Skeletal muscle tissue (tissue), 4 donors: ENCODE results near the gene HSD17B8. TPM values are rescaled to one million over a fixed set of nuclear protein-coding genes. Genes with fewer than 3 reads are reported as not detected.

ENCODE experiments used
- H3K27ac ChIP-seq: one replicate; pipeline ENCODE4 v1.7.0; 2013; ENCODE audit warnings: mild to moderate bottlenecking, low read depth, low read length, inconsistent platforms
- H3K27me3 ChIP-seq, 3 donors: one replicate each; pipeline ENCODE4 v1.7.0; 2013; ENCODE audit warnings: low read length in 3 of 3; ENCODE audit not compliant: control insufficient read depth in 3 of 3, insufficient read depth in 3 of 3
- H3K36me3 ChIP-seq, 3 donors: one replicate each; pipeline ENCODE4 v1.7.0; 2013; ENCODE audit warnings: low read length in 3 of 3; ENCODE audit not compliant: control insufficient read depth in 3 of 3, insufficient read depth in 3 of 3
- H3K4me1 ChIP-seq, 3 donors: one replicate each; pipeline ENCODE4 v1.7.0; 2013; ENCODE audit warnings: low read length in 3 of 3, mild to moderate bottlenecking in 3 of 3; ENCODE audit not compliant: control insufficient read depth in 3 of 3, insufficient read depth in 3 of 3
- H3K4me3 ChIP-seq, 3 donors: one replicate each; pipeline ENCODE4 v1.7.0; 2013; ENCODE audit warnings: low read length in 3 of 3
- H3K9ac ChIP-seq, 3 donors: one replicate each; pipeline ENCODE4 v1.7.0; 2013; ENCODE audit warnings: low read length in 3 of 3, mild to moderate bottlenecking in 3 of 3, moderate library complexity in 2 of 3, low read depth in 1 of 3
- H3K9me3 ChIP-seq, 3 donors: one replicate each; pipeline ENCODE4 v1.7.0; 2013; ENCODE audit warnings: low read length in 3 of 3; ENCODE audit not compliant: control insufficient read depth in 3 of 3
- total RNA-seq: library from RNA; depleted of rRNA; stranded (reverse); fragments of >200 nt; gene quantifications from one replicate; pipeline ENCODE4 v1.2.3, GENCODE V29; 2014
- donor health status: Osteomylitis.

The HSD17B8 gene
- total RNA-seq, 1 donor from 2014 or later = 15.7 TPM

- no peak overlapping the region for H3K9ac ChIP-seq
- H3K9me3 ChIP-seq = no peaks in the 10 kb centered on the region
- H3K27me3 ChIP-seq = peaks cover 0 to 3% (median 0%) of the 10 kb centered on the region in 3 donors
- no peak overlapping the region for H3K27ac ChIP-seq
- H3K4me3 ChIP-seq = no peak overlapping the region
- H3K36me3 ChIP-seq = no peaks in the 10 kb centered on the region
- H3K4me1 ChIP-seq = no peaks in the 10 kb centered on the region
Observed at GRCh38 chr6:33171880-33172687, 32.4 kb upstream of the HSD17B8 start.

- H3K27me3 ChIP-seq = peaks cover 0 to 3% (median 0%) of the 10 kb centered on the region in 3 donors
- H3K9me3 ChIP-seq = no peaks in the 10 kb centered on the region
- no peaks in the 10 kb centered on the region for H3K36me3 ChIP-seq
Observed at GRCh38 chr6:33172688-33173534, 31.5 kb upstream of the HSD17B8 start.

GRCh38 chr6:33173535-33174180 is 30.8 kb upstream of the HSD17B8 start:
- no peaks in the 10 kb centered on the region for H3K9me3 ChIP-seq
- peaks cover 0 to 3% (median 0%) of the 10 kb centered on the region in 3 donors for H3K27me3 ChIP-seq
- no peak overlapping the region for H3K9ac ChIP-seq
- H3K27ac ChIP-seq = no peak overlapping the region
- H3K4me1 ChIP-seq = no peaks in the 10 kb centered on the region
- no peaks in the 10 kb centered on the region for H3K36me3 ChIP-seq
- H3K4me3 ChIP-seq = no peak overlapping the region

More at GRCh38 chr6:33172688-33173534, 31.5 kb upstream of the HSD17B8 start:
- Histone ChIP-seq H3K27ac (no peak overlapping the region), H3K4me1 (no peaks in the 10 kb centered on the region), H3K4me3 (no peak overlapping the region), H3K9ac (no peak overlapping the region)

DNA sequence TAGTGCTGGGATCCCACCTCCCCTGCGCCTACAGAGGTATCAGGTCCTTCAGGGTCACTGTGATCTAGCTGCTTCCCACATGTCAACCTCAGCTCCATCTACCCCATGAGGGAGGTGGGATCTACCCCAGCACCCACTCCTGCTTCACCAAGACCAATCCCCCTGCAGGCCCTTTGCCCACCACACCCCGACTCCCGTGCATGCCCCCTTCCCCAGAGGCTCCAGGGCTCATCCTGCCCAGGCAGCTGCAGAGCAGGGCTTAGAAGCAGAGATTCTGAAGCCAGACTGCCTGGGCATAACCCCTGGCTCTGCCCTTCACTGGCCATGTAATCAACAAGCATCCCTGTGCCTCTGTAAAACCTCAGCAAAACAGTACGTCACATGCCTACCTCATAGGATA is 29.7 kb upstream of the HSD17B8 start:
- Histone ChIP-seq H3K36me3 (no peaks in the 10 kb centered on the region), H3K9me3 (no peaks in the 10 kb centered on the region), H3K27me3 (peaks cover 0 to 3% (median 0%) of the 10 kb centered on the region in 3 donors), H3K4me1 (no peaks in the 10 kb centered on the region), H3K4me3 (no peak overlapping the region), H3K9ac (no peak overlapping the region), H3K27ac (no peak overlapping the region)

DNA sequence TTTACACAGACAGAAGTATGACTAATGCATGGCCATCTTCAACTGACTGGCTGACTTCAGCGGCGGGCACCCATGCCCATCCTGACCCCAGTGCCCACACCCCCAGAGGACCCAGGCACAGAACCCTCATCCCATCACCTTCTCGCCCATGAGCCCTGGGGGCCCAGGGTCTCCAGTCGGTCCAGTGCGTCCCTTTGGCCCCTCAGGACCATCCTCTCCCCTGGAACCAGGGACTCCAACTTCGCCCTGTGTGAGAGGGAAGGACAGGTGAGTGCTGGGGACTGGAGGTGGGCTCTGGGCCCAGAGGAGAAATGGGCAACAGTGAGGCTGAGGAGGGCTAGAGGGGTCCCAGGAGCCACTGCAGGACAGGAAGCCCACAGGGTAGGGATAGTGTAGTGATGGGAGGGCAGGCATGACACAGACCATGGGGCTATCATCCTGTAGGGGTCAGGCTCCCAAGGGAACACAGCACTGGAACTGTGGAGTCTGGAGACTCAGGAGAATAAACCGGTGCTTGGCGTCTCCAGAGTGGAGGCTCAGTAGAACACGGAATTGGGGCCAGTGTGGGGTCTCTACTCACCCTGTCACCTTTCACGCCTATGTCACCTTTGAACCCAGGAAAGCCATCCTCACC is 28.9 kb upstream of the HSD17B8 start:
- Histone ChIP-seq H3K36me3 (no peaks in the 10 kb centered on the region), H3K27ac (no peak overlapping the region), H3K9me3 (no peaks in the 10 kb centered on the region), H3K9ac (no peak overlapping the region), H3K27me3 (peaks cover 0 to 3% (median 0%) of the 10 kb centered on the region in 3 donors), H3K4me1 (no peaks in the 10 kb centered on the region), H3K4me3 (no peak overlapping the region)

GRCh38 chr6:33176906-33177305 is 27.5 kb upstream of the HSD17B8 start:
- Histone ChIP-seq H3K9ac (no peak overlapping the region), H3K27ac (no peak overlapping the region), H3K36me3 (no peaks in the 10 kb centered on the region), H3K4me1 (no peaks in the 10 kb centered on the region), H3K9me3 (no peaks in the 10 kb centered on the region), H3K27me3 (peaks cover 0 to 3% (median 0%) of the 10 kb centered on the region in 3 donors), H3K4me3 (no peak overlapping the region)

DNA sequence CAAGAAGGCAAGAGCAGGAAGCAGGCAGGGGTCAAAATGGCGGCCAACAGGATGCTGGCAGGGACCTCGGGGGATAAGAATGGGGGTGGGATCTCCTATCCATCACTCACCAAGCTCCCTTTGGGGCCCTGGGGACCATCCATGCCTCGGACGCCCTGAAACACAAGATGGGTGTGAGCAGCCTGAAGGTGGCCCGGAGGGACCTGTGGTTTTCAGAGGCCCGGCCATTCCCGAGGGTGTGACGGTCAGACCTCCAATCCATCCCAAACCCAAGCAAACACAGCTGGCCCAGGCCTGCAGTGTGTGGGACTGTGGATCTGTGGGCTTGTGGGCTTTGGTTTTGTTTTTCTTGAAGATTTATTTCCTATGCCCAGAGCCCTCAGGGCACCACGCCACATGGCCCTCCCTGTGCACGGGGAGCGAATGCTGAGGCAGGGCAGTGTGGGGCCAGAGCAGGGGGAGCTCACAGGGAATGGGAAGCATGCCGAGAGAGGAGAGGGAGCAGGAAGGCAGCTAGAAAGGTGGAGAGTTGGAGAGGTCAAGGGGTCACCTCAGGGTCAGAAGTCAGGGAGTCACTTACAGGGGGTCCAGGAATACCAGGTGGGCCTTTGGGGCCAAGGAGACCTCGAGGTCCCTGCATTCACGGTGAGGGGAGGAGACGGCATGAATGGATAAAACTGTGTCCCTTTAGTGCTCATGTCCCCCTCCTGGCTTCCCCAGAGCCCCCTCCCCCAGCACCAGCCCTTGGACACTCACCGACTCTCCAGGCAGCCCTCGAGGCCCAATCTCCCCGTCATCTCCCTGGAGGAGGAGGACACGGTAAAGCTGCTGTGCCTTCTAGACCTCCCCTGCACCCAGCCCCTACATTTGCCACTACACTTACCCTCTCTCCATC is 26.7 kb upstream of the HSD17B8 start:
- peaks cover 0 to 3% (median 0%) of the 10 kb centered on the region in 3 donors for H3K27me3 ChIP-seq
- no peaks in the 10 kb centered on the region for H3K9me3 ChIP-seq
- H3K4me3 ChIP-seq = no peak overlapping the region
- no peak overlapping the region for H3K9ac ChIP-seq
- no peaks in the 10 kb centered on the region for H3K36me3 ChIP-seq
- H3K27ac ChIP-seq = no peak overlapping the region
- H3K4me1 ChIP-seq = no peaks in the 10 kb centered on the region

DNA sequence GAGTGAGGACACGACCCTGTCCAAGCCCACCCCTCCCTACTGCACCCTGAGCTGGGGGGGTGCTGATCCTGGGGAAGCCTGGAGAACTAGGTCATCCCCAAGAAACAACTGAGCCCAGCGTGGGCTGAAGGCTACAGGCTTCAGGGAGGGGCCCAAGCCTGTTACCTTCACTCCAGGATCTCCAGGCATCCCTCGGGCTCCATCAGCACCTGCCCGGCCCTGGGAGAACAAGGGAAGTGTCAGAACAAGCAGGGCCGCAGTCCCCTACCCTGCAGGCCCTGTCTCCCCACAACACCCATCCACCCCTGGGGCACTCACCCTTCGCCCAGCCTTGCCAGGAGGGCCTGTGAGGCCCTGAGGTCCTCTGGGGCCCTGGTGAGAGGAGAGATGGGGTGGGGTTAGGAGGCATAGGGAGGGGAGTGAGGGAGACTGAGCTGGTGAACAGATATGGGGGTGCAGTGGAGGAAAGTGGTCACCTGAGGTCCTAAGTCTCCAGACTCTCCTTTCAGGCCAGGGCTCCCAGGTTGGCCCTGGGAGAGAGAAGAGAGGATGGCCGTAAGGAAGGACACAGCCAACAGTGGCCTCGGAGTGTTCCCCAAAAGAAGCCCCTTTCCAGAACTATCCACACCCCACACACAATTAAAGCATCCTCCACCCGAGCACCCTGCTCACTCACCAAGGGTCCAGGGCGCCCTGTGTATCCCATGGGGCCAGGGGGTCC is 25.5 kb upstream of the HSD17B8 start:
- Histone ChIP-seq H3K9ac (no peak overlapping the region), H3K4me1 (no peaks in the 10 kb centered on the region), H3K27me3 (peaks cover 0 to 3% (median 0%) of the 10 kb centered on the region in 3 donors), H3K4me3 (no peak overlapping the region), H3K27ac (no peak overlapping the region), H3K36me3 (no peaks in the 10 kb centered on the region), H3K9me3 (no peaks in the 10 kb centered on the region)
